H1 (cell line): ENCODE results near the gene GPS2.
A peak's percentile ranks its signal among the peaks of the same experiment; 100 is the strongest.

Experiments
- CBX5 ChIP-seq: fragments of 300-800, 300-1000 bp; sonication (generic); IDR thresholded peaks from 2 replicates; pipeline ENCODE4 v1.7.1; 2016; ENCODE audit warnings: antibody characterized with exemption, low read length, low read depth
- CHD2 ChIP-seq: IDR thresholded peaks from 2 replicates; pipeline ENCODE4 v1.6.1; 2012; ENCODE audit warnings: low read length, improper control_type of control experiment
- CTCF ChIP-seq, 3 experiments: IDR thresholded peaks; 1 replicate in 2 of 3; 2 replicates in 1 of 3; pipeline versions ENCODE4 v1.5.1 to v1.6.1; 2011; ENCODE audit warnings: low read length in 3 of 3, mild to moderate bottlenecking in 3 of 3, inconsistent platforms in 2 of 3, low read depth in 1 of 3, moderate library complexity in 1 of 3; ENCODE audit not compliant: insufficient read depth in 1 of 3; ENCODE audit errors: control extremely low read depth in 1 of 3
- EP300 ChIP-seq, 2 experiments: IDR thresholded peaks; 1 replicate in 1 of 2; 2 replicates in 1 of 2; pipeline ENCODE4 v1.6.1; 2011 to 2012; ENCODE audit warnings: low read depth in 2 of 2, low read length in 2 of 2, mild to moderate bottlenecking in 2 of 2, borderline replicate concordance in 1 of 2, inconsistent platforms in 1 of 2, moderate library complexity in 1 of 2
- EZH2 ChIP-seq: fragments of 200-600 bp; sonication (generic); IDR thresholded peaks from 2 replicates; pipeline ENCODE4 v1.7.1; 2012; ENCODE audit warnings: low read depth, mild to moderate bottlenecking, moderate library complexity, low read length, inconsistent platforms; ENCODE audit not compliant: severe bottlenecking
- MAX ChIP-seq: IDR thresholded peaks from 2 replicates; pipeline ENCODE4 v1.6.1; 2012; ENCODE audit warnings: inconsistent platforms
- POLR2A ChIP-seq, 2 experiments: IDR thresholded peaks; 1 replicate in 1 of 2; 2 replicates in 1 of 2; pipeline ENCODE4 v1.6.1; 2011; ENCODE audit warnings: low read depth in 2 of 2, low read length in 2 of 2, mild to moderate bottlenecking in 2 of 2; ENCODE audit errors: control extremely low read depth in 1 of 2
- POLR2AphosphoS5 ChIP-seq: IDR thresholded peaks from 2 replicates; pipeline ENCODE4 v1.6.1; 2011; ENCODE audit warnings: low read depth, low read length
- RAD21 ChIP-seq, 2 experiments: IDR thresholded peaks in 1 of 2; conservative IDR thresholded peaks in 1 of 2; 2 replicates each; pipeline ENCODE4 v1.6.1; 2011; ENCODE audit warnings: low read depth in 2 of 2, low read length in 2 of 2, improper control_type of control experiment in 1 of 2, inconsistent platforms in 1 of 2, mild to moderate bottlenecking in 1 of 2, moderate library complexity in 1 of 2
- RFX5 ChIP-seq: IDR thresholded peaks from 2 replicates; pipeline ENCODE4 v1.6.1; 2011; ENCODE audit warnings: low read depth, low read length, improper control_type of control experiment, borderline replicate concordance
- TAF1 ChIP-seq: IDR thresholded peaks from 2 replicates; pipeline ENCODE4 v1.6.1; 2011; ENCODE audit warnings: mild to moderate bottlenecking, low read depth, low read length
- ZNF274 ChIP-seq: IDR thresholded peaks from 2 replicates; pipeline ENCODE4 v1.7.0; 2012; ENCODE audit warnings: low read length, borderline replicate concordance; ENCODE audit errors: extremely low read depth

GRCh38 chr17:7352503-7352889 lies 37.3 kb upstream of the GPS2 start:
- TF ChIP-seq CTCF (IDR thresholded peaks at IDR 0.05; ENCODE audit: control extremely low read depth in 1 of 3, insufficient read depth in 1 of 3, low read depth in 1 of 3, low read length in 3 of 3), result peak in 1 of 3 experiments; percentile 77; a peak in 2 of 4 replicates
- TF ChIP-seq RAD21 (IDR thresholded peaks at IDR 0.05 in 1 of 2, conservative IDR thresholded peaks at IDR 0.05 in 1 of 2; ENCODE audit: low read depth in 2 of 2, low read length in 2 of 2), result no peak
- no peak for TF ChIP-seq RFX5
- no peak for TF ChIP-seq CHD2
- no peak for TF ChIP-seq EZH2
- no peak for TF ChIP-seq TAF1
- no peak for TF ChIP-seq CBX5
- no peak for TF ChIP-seq MAX
- no peak for TF ChIP-seq POLR2A (IDR thresholded peaks at IDR 0.05; ENCODE audit: control extremely low read depth in 1 of 2, low read depth in 2 of 2, low read length in 2 of 2)
- no peak for TF ChIP-seq POLR2AphosphoS5
- no peak for TF ChIP-seq ZNF274
- no peak for TF ChIP-seq EP300 (IDR thresholded peaks at IDR 0.05; ENCODE audit: borderline replicate concordance in 1 of 2, low read depth in 2 of 2, low read length in 2 of 2)
